ENCODE results near the gene MAPT.
"Not testable (repeated sequence)": the region's sequence is repeated elsewhere in the genome, so short reads cannot be mapped to it uniquely, and the experiment has no call there.

Gene MAPT

DNA sequence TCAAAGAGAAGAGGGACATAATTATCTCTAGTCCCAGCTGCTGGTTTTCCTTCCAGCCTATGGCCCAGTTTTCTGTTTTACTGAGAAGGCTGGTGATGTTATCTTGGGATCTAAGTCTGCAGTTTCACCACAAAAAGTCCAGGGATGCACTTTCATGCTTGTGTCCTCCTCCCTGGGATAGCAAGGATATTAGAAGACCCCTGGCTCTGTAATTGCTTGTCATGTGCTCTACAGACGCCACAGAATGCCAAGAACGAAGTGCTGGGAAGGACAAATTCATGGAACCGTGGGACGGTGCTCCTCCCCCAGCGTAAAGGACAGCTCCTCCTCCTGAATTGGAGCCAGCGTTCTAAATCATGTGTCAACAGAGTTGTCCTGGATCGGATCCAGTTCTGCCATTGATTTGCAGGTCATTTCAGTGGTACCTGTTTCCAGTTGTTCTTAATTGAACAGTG is 8.6 kb downstream of the MAPT start:
- no peak for DNase-seq

- DNase-seq: no peak
Observed at GRCh38 chr17:45904866-45905265, 10.5 kb downstream of the MAPT start.

GRCh38 chr17:45905814-45906213 is 11.5 kb downstream of the MAPT start:
- no peak for DNase-seq

GRCh38 chr17:45906237-45906636 is 11.9 kb downstream of the MAPT start:
- DNase-seq: no peak

DNA sequence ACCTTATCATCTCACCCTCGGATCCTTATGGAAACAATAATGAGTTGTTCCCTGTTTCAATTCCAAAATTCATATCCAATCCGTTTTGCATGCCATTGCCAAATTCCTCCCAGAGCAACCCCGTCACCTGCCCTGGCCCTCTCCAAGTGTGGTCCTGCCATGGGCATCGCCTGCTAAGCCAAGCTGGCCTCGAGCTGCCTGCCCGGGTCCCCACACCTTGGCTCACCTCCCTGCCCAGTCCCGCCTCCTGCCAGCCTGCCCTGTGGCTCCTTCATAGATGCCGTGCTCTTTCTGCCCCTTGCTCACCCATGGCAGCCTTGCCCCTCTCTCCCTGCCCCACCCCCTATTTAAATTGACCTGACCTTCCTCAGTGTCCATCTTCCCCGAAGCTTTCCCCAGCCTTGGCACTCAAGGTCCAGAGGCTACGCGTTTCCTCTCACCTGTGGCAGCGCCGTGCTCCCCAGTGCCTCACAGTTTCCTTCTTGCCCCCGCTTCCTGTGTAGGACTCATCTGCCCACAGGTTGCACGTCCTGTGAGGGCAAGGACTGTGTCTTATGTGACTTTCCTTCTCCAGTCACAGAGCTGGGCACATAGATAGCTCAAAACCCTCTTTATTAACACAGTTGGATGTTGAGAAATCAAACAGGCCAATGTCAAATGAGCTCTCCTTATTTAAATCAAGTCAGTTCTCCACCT is 12.7 kb downstream of the MAPT start:
- DNase-seq: peak; percentile 11

DNA sequence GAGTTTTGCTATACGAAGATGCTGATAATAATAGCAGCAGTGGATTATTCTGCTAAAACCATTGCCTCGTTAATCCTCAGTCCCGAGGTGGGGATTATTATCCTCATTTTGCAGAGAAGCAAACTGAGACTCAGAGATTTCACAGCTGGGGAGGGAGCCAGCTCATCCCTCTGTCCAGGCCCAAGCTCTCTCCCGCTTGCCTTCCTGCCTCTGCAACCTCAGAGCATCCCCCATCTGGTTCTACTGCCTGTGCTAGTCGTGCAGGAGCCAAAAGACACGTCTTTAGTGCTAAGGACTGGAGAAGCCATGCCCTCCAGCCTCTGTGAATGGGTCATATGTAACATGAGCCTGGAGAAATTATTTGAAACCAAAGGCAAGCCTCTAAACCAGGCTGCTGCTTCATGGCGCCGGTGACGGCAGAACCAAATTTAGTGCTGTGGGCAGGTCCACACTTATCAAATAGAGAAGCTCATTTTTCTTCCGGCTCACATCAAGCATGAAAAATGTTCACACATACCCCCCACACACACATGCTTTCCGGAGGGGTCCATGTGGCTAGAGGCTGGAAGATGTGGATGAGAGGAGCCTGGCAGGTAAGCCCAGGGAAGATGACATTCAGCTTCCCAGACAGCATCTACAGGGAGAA is 13.5 kb downstream of the MAPT start:
- no peak for DNase-seq

DNA sequence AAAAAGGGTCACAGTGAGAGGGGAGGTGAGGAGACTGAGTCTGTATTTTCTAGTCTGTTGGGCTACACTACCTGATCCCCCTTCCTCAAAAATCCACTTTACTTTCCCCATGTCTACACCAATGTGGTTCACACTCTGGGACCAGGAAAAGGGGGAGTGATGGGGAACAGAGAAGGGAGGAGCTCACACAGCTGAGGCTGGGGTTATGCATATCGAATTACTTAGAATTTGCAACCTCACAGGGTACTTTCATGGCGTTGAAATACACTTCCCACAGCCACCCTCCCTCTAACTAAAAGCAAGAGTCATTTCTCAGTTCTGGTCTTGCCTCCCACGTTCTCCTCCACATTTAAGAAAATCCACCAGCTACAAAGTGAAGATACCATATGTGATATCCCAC is 14.1 kb downstream of the MAPT start:
- no peak for DNase-seq

GRCh38 chr17:45908935-45909334 is 14.6 kb downstream of the MAPT start:
- no peak for DNase-seq

DNA sequence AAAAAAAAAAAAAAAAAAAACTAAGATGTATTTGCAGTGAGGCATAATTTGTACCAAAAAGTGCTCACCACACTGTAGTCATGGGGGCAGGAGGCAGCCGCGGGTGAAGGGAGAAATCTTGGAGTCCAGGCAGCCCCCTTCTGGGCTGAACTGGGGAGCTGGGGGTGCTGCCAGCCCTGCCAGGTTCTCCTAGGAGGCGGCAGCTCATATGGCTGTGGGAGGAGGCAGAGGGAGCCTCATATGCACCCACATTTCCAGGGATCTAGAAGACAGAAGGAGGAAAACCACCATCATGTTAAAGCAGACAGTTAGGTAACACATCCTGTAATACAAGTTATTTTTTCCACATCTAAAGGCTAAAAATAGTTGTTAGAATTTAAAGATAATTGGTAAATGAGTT is 16.3 kb downstream of the MAPT start:
- no peak for DNase-seq

DNA sequence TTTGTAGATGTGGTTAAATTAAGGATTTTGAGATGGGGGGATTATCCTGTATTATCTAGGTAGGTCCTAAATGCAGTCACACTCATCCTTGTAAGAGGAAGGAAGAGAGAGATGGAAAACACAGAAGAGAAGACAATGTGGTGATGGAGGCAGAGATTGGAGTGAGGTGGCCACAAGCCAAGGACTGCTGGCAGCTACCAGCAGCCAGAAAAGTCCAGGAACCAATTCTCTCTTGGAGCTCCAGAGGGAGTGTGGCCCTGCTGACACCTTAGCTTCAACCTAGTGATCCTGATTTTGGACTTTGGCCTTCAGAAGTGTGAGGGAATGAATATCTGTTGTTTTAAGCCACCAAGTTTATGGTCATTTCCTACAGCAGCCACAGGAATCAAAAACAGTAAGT is 18.0 kb downstream of the MAPT start:
- no peak for DNase-seq

GRCh38 chr17:45913030-45913429 is 18.7 kb downstream of the MAPT start:
- DNase-seq: not testable (repeated sequence)

DNA sequence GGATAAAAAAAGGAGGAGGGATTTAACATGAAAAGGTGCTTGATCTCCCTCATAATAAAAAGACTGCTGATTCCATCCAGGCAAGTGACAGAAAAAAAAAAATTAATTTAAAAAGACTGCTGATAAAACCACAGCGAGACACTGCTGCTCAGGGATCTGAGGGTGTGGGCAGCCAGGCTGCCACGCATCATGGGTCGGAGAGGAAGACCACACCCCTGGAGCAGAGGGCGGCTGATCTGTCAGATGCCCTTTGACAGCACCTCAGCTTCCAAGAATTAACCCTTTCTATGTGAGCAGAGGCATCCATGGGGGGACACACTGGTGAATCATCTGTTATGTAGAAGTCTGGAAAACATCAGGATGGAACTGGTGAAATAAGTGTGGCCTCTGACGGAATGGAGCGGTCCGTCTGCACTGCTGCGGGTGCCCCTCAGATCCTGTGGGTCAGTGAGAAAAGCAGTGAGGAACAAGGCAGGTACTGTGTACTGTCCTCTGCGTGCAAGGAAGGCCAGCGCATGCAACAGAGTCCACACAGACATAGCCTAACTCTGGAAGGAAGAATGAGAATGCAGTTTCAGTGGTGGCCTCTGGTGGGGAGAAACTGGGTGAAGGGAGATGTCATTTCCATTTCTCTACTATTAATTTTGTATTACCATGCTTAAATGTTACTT is 19.8 kb downstream of the MAPT start:
- no peak for DNase-seq

GRCh38 chr17:45915263-45915662 is 20.9 kb downstream of the MAPT start:
- DNase-seq: no peak

DNA sequence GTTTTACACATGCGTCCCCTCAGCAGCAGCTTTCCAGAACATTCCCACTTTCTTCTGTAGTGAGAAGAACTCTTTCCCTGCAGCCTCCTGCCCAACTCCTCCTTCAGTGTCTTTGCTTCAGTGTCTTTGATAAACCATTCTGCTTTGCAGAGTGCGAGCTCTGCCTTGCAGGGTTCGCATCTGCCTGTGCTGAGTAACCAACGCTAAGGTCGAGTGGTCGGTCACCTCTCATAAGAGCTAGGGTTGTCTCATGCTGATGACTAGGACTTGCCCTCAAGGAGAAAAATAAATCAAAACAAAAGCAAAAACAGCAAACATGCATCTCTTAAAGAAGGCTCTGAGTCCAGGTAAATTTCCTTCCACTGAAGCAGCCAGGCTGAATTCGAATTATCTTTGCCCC is 22.7 kb downstream of the MAPT start:
- DNase-seq: no peak

GRCh38 chr17:45918241-45918745 is 23.9 kb downstream of the MAPT start:
- DNase-seq: no peak

GRCh38 chr17:45919136-45919535 is 24.8 kb downstream of the MAPT start:
- no peak for DNase-seq

GRCh38 chr17:45920083-45920482 is 25.7 kb downstream of the MAPT start:
- no peak for DNase-seq

DNA sequence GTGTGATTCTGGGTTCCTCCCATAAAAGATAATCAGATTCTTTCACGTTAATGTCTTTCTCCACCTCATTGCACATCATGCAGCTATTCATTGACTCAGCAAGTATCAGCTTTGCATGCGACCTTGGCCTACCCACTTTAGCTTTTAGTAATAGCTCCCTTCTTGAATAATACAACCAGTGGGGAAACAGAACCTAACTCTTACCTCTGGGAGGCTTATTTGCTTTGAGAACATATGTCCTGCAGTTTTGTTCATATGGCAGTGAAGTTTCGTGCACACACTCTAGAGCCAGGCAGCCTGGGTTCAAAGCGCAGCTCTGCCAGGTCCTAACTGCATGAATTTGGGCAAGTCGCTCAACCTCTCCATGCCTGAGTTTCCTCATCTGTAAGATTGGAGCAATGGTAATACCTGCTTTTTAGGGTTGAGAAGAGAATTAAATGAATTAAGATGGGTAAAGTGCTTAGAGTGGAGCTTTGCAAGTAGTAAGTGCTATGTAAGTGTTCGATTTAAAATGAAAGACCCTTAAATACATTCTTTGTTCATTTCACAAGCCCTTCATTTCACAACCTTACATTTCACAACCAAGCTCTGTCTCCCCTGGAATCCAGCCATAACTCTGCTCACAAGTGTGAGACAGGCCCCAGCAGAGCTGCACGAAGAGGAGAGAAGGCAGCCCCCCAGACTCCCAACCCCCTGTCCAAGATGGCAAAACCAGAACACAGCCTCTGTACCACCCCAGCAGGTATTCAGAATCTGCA is 29.3 kb downstream of the MAPT start:
- no peak for DNase-seq

- no peak for DNase-seq
Observed at GRCh38 chr17:45924332-45924820, 30.0 kb downstream of the MAPT start.

- DNase-seq: no peak
Observed at GRCh38 chr17:45925311-45925710, 31.0 kb downstream of the MAPT start.

DNA sequence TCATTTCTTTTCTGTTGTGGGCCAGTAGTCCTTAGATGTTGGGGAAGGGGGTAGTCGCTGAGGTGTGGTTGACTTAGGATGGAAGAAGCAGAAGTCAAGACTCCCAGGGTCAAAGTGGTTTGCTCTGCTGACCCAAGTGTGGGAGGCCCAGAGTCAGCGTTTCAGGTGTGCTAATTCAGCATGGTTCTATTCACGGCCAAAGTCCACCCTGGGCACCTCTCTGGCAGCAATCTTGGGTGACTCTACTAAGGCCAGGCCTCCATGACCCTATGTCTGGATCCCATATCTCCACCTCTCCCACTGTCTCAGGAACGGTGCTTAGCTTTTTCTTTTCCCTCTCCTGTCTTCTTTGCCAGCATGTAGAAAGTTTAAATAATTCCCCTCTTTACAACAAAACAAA is 32.9 kb downstream of the MAPT start:
- no peak for DNase-seq

- DNase-seq: no peak
Observed at GRCh38 chr17:45929344-45929743, 35.0 kb downstream of the MAPT start.

GRCh38 chr17:45930420-45930951 is 36.1 kb downstream of the MAPT start:
- no peak for DNase-seq

Data from CD4-positive, alpha-beta T cell treated with Interleukin-17A for 4 hours (primary cell).